Sigmoid colon (tissue), 7 donors: ENCODE data around the gene CFAP54. TPM values are rescaled to one million over a fixed set of nuclear protein-coding genes. Genes with fewer than 3 reads are reported as not detected.

Experiments used
- DNase-seq: peaks from one replicate; pipeline ENCODE4 v3.0.0-alpha.2; 2019
- H3K27ac ChIP-seq, 4 donors: fragments of 200-600 bp; sonication (generic); one replicate each; pipeline ENCODE4 v1.5.1; 2016 to 2019; ENCODE audit warnings: mild to moderate bottlenecking in 1 of 4
- H3K27me3 ChIP-seq, 3 donors: fragments of 200-600 bp; sonication (generic); one replicate each; pipeline ENCODE4 v1.5.1; 2019; ENCODE audit warnings: mild to moderate bottlenecking in 1 of 3
- H3K36me3 ChIP-seq, 4 donors: fragments of 200-600 bp; sonication (generic); one replicate each; pipeline ENCODE4 v1.5.1; 2016 to 2019
- H3K4me1 ChIP-seq, 4 donors: fragments of 200-600 bp; sonication (generic); one replicate each; pipeline ENCODE4 v1.5.1; 2017 to 2019
- H3K4me3 ChIP-seq, 4 donors: fragments of 200-600 bp; sonication (generic); one replicate each; pipeline ENCODE4 v1.5.1; 2017 to 2019; ENCODE audit warnings: mild to moderate bottlenecking in 2 of 4, moderate library complexity in 1 of 4
- H3K9me3 ChIP-seq, 4 donors: fragments of 200-600 bp in 3 of 4; sonication (generic) in 3 of 4; one replicate each; pipeline versions ENCODE4 v1.5.1 to v1.6.1; 2013 to 2019
- EP300 ChIP-seq, 4 donors: sonication (generic); formaldehyde crosslinking; IDR thresholded peaks; one replicate each; pipeline ENCODE4 v1.6.1; 2017; ENCODE audit warnings: antibody characterized with exemption in 4 of 4
- POLR2A ChIP-seq, 2 donors: fragments of 450-650 bp; IDR thresholded peaks; one replicate each; pipeline ENCODE4 v1.6.1; 2016; ENCODE audit warnings: antibody characterized with exemption in 2 of 2, mild to moderate bottlenecking in 2 of 2, moderate library complexity in 2 of 2
- POLR2AphosphoS5 ChIP-seq, 4 donors: sonication (generic); formaldehyde crosslinking; IDR thresholded peaks; one replicate each; pipeline ENCODE4 v1.6.1; 2017; ENCODE audit warnings: antibody characterized with exemption in 4 of 4
- WGBS, 2 donors: extraction: QIAGEN DNeasy Blood & Tissue Kit; methylation state at CpG; one replicate each; pipeline ENCODE4 v1.1.7; 2013; 5-methylcytosine and 5-hydroxymethylcytosine counted together
- intact Hi-C: fragments of 100-400 bp; cut with DNase I; formaldehyde crosslinking; loops from one replicate; pipeline ENCODE4 v1.15.1; 2023
- polyA plus RNA-seq, 3 donors: library from polyadenylated mRNA; stranded (reverse); fragments of 200-250 nt; gene quantifications; one replicate each; pipeline ENCODE4 v1.2.3, GENCODE V29; 2013
- total RNA-seq, 4 donors: library from RNA; depleted of rRNA; stranded (reverse); fragments of >200 nt; gene quantifications; one replicate each; pipeline ENCODE4 v1.1.0, GENCODE V29; 2016
- TF ChIP-seq, protein P1 (sequence below), 4 experiments: fragments of 450-650 bp in 3 of 4; fragments of 200-600 bp in 1 of 4; IDR thresholded peaks; one replicate each; pipeline ENCODE4 v1.5.1; 2016 to 2019; ENCODE audit warnings: antibody characterized with exemption in 4 of 4, mild to moderate bottlenecking in 3 of 4, moderate library complexity in 2 of 4
- donor health status: healthy with polysubstance abuse.
- donor health status: Bipolar disorder and iron deficiency.
- donor health status: healthy.

The CFAP54 gene
- total and polyA plus RNA-seq, 7 donors = 0.07 to 10.5 (median 3.1) TPM; not detected in 2

- TF ChIP-seq POLR2A (IDR thresholded peaks at IDR 0.05) (no peak), POLR2AphosphoS5 (IDR thresholded peaks at IDR 0.05) (no peak)
- Histone ChIP-seq H3K27me3 (no peaks in the 10 kb centered on the region), H3K4me3 (no peak overlapping the region), H3K36me3 (no peaks in the 10 kb centered on the region), H3K27ac (no peak overlapping the region), H3K4me1 (no peaks in the 10 kb centered on the region), H3K9me3 (no peaks in the 10 kb centered on the region)
- no peak for DNase-seq
- WGBS, 2 donors = 72 to 90% methylated on average over 1 of the region's 1 CpG
- intact Hi-C loops = no loop called here
Measured at GRCh38 chr12:96822641-96823040, 333.3 kb downstream of the CFAP54 start.

- Histone ChIP-seq H3K4me1 (no peaks in the 10 kb centered on the region), H3K27me3 (no peaks in the 10 kb centered on the region), H3K27ac (no peak overlapping the region), H3K9me3 (no peaks in the 10 kb centered on the region), H3K4me3 (no peak overlapping the region), H3K36me3 (no peaks in the 10 kb centered on the region)
- TF ChIP-seq POLR2AphosphoS5 (IDR thresholded peaks at IDR 0.05) (no peak), POLR2A (IDR thresholded peaks at IDR 0.05) (no peak), EP300 (IDR thresholded peaks at IDR 0.05) (no peak)
- TF ChIP-seq, protein P1, sequence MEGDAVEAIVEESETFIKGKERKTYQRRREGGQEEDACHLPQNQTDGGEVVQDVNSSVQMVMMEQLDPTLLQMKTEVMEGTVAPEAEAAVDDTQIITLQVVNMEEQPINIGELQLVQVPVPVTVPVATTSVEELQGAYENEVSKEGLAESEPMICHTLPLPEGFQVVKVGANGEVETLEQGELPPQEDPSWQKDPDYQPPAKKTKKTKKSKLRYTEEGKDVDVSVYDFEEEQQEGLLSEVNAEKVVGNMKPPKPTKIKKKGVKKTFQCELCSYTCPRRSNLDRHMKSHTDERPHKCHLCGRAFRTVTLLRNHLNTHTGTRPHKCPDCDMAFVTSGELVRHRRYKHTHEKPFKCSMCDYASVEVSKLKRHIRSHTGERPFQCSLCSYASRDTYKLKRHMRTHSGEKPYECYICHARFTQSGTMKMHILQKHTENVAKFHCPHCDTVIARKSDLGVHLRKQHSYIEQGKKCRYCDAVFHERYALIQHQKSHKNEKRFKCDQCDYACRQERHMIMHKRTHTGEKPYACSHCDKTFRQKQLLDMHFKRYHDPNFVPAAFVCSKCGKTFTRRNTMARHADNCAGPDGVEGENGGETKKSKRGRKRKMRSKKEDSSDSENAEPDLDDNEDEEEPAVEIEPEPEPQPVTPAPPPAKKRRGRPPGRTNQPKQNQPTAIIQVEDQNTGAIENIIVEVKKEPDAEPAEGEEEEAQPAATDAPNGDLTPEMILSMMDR (IDR thresholded peaks at IDR 0.05) = no peak
- no peak for DNase-seq
- WGBS, 2 donors = 83 to 91% methylated on average over 7 of the region's 7 CpGs
- intact Hi-C loops = no loop called here
Measured at GRCh38 chr12:96824074-96824837, 334.9 kb downstream of the CFAP54 start.

GRCh38 chr12:96824838-96825236, 335.5 kb downstream of the CFAP54 start:
- intact Hi-C loops = no loop called here
- DNase-seq = no peak
- WGBS, 2 donors = 96 to 98% methylated on average over 2 of the region's 2 CpGs
- H3K4me1 ChIP-seq = no peaks in the 10 kb centered on the region
- H3K27me3 ChIP-seq = no peaks in the 10 kb centered on the region
- no peaks in the 10 kb centered on the region for H3K36me3 ChIP-seq
- no peak overlapping the region for H3K27ac ChIP-seq
- no peak for TF ChIP-seq POLR2AphosphoS5 (IDR thresholded peaks at IDR 0.05)
- no peak for TF ChIP-seq EP300 (IDR thresholded peaks at IDR 0.05)
- no peak for TF ChIP-seq POLR2A (IDR thresholded peaks at IDR 0.05)
- TF ChIP-seq, protein P1 (IDR thresholded peaks at IDR 0.05) = no peak
- no peak overlapping the region for H3K4me3 ChIP-seq
- H3K9me3 ChIP-seq = no peaks in the 10 kb centered on the region

GRCh38 chr12:96828169-96828789, 338.9 kb downstream of the CFAP54 start:
- intact Hi-C loops = no loop called here
- TF ChIP-seq POLR2AphosphoS5 (IDR thresholded peaks at IDR 0.05) (no peak), POLR2A (IDR thresholded peaks at IDR 0.05) (no peak), EP300 (IDR thresholded peaks at IDR 0.05) (no peak)
- TF ChIP-seq, protein P1 (IDR thresholded peaks at IDR 0.05) = no peak
- WGBS, 2 donors = 91 to 94% methylated on average over 5 of the region's 5 CpGs
- no peaks in the 10 kb centered on the region for H3K9me3 ChIP-seq
- no peak overlapping the region for H3K27ac ChIP-seq
- H3K27me3 ChIP-seq = no peaks in the 10 kb centered on the region
- H3K4me1 ChIP-seq = no peaks in the 10 kb centered on the region
- H3K4me3 ChIP-seq = no peak overlapping the region
- no peaks in the 10 kb centered on the region for H3K36me3 ChIP-seq
- no peak for DNase-seq

DNA sequence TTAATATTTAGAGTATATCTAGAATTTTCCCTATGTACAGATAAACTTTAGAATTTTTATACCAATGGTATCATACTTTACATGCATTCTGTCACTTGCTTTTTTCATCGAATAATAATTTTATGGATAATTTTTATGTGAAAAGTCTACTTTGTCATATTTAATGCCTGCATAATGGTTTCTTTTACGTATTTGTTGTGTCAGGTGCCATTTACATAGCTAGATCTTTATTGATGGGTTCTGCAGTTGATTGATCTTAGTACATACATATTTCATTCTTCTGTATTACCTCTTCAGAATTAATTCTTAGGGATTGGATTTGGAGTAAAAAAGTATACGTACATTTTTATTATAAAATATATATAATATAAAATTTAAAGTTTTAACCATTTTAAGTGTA, 340.0 kb downstream of the CFAP54 start:
- TF ChIP-seq, protein P1 (IDR thresholded peaks at IDR 0.05) = no peak
- TF ChIP-seq POLR2AphosphoS5 (IDR thresholded peaks at IDR 0.05) (no peak), POLR2A (IDR thresholded peaks at IDR 0.05) (no peak), EP300 (IDR thresholded peaks at IDR 0.05) (no peak)
- intact Hi-C loops = no loop called here
- 89 to 93% methylated on average over 3 of the region's 3 CpGs for WGBS, 2 donors

More for the DNA sequence above, 340.0 kb downstream of the CFAP54 start:
- Histone ChIP-seq H3K36me3 (no peaks in the 10 kb centered on the region), H3K9me3 (no peaks in the 10 kb centered on the region), H3K27ac (no peak overlapping the region), H3K27me3 (no peaks in the 10 kb centered on the region), H3K4me3 (no peak overlapping the region), H3K4me1 (no peaks in the 10 kb centered on the region)
- no peak for DNase-seq
